ENCODE measurements around the gene ASTN2. TPM values are rescaled to one million over a fixed set of nuclear protein-coding genes. Genes with fewer than 3 reads are reported as not detected.

The ASTN2 gene
- total RNA-seq, 4 donors from 2014 or later: 3.0 to 7.0 (median 5.2) TPM

GRCh38 chr9:116436121-116436520 lies 978.7 kb downstream of the ASTN2 start:
- intact Hi-C loops (cut with DNase I; ENCODE audit: low total_unique reads) (no loop called here), in situ Hi-C loops (cut with MboI; ENCODE audit: low pct_ligation_motif_present in 1 of 4, low pct_unique_long_range_greater_than_20kb in 1 of 4, low sequenced_read_pairs in 3 of 4) (no loop called here)
- no peaks in the 10 kb centered on the region for H3K4me1 ChIP-seq
- H3K27ac ChIP-seq: no peak overlapping the region
- WGBS, 2 donors (ENCODE audit: low coverage in 1 of 2): 67 to 88% methylated on average over 1 of the region's 1 CpG
- no peaks in the 10 kb centered on the region for H3K9me3 ChIP-seq
- TF ChIP-seq CTCF (IDR thresholded peaks at IDR 0.05): no peak
- no peak for TF ChIP-seq EP300 (IDR thresholded peaks at IDR 0.05; ENCODE audit: low read depth)
- H3K36me3 ChIP-seq: no peaks in the 10 kb centered on the region
- no peak for DNase-seq
- no peak overlapping the region for H3K4me3 ChIP-seq
- H3K27me3 ChIP-seq: no peaks in the 10 kb centered on the region

- WGBS, 2 donors (ENCODE audit: low coverage in 1 of 2): 75% methylated on average over 3 of the region's 4 CpGs; no CpG with 5 or more reads in 1 of the 2 donors
- no peak for DNase-seq
Observed at GRCh38 chr9:116435706-116436105, 979.2 kb downstream of the ASTN2 start.

GRCh38 chr9:116434314-116434713 lies 980.5 kb downstream of the ASTN2 start:
- in situ Hi-C loops (cut with MboI; ENCODE audit: low pct_ligation_motif_present in 1 of 4, low pct_unique_long_range_greater_than_20kb in 1 of 4, low sequenced_read_pairs in 3 of 4) (no loop called here), intact Hi-C loops (cut with DNase I; ENCODE audit: low total_unique reads) (no loop called here)
- Histone ChIP-seq H3K4me1 (no peaks in the 10 kb centered on the region), H3K9me3 (no peaks in the 10 kb centered on the region), H3K4me3 (no peak overlapping the region), H3K36me3 (no peaks in the 10 kb centered on the region), H3K27me3 (no peaks in the 10 kb centered on the region), H3K27ac (no peak overlapping the region)
- no peak for TF ChIP-seq POLR2AphosphoS5 (IDR thresholded peaks at IDR 0.05)
- WGBS, 2 donors (ENCODE audit: low coverage in 1 of 2): 50 to 73% methylated on average over 1 to 4 of the region's 4 CpGs
- DNase-seq: no peak

More at GRCh38 chr9:116435706-116436105, 979.2 kb downstream of the ASTN2 start:
- Histone ChIP-seq H3K27ac (no peak overlapping the region), H3K36me3 (no peaks in the 10 kb centered on the region), H3K4me3 (no peak overlapping the region), H3K27me3 (no peaks in the 10 kb centered on the region), H3K4me1 (no peaks in the 10 kb centered on the region), H3K9me3 (no peaks in the 10 kb centered on the region)
- in situ Hi-C loops (cut with MboI; ENCODE audit: low pct_ligation_motif_present in 1 of 4, low pct_unique_long_range_greater_than_20kb in 1 of 4, low sequenced_read_pairs in 3 of 4) (no loop called here), intact Hi-C loops (cut with DNase I; ENCODE audit: low total_unique reads) (no loop called here)
- TF ChIP-seq POLR2A (IDR thresholded peaks at IDR 0.05) (no peak), CTCF (IDR thresholded peaks at IDR 0.05) (no peak), EP300 (IDR thresholded peaks at IDR 0.05; ENCODE audit: low read depth) (no peak), POLR2AphosphoS5 (IDR thresholded peaks at IDR 0.05) (no peak)

- no peak for DNase-seq
- 81 to 88% methylated on average over 1 of the region's 1 CpG for WGBS, 2 donors (ENCODE audit: low coverage in 1 of 2)
- in situ Hi-C loops (cut with MboI; ENCODE audit: low pct_ligation_motif_present in 1 of 4, low pct_unique_long_range_greater_than_20kb in 1 of 4, low sequenced_read_pairs in 3 of 4): no loop called here
- Histone ChIP-seq H3K27ac (no peak overlapping the region), H3K9me3 (no peaks in the 10 kb centered on the region), H3K4me3 (no peak overlapping the region), H3K27me3 (no peaks in the 10 kb centered on the region), H3K36me3 (no peaks in the 10 kb centered on the region), H3K4me1 (no peaks in the 10 kb centered on the region)
- TF ChIP-seq EP300 (IDR thresholded peaks at IDR 0.05; ENCODE audit: low read depth) (no peak), POLR2AphosphoS5 (IDR thresholded peaks at IDR 0.05) (no peak), POLR2A (IDR thresholded peaks at IDR 0.05) (no peak), CTCF (IDR thresholded peaks at IDR 0.05) (no peak)
- intact Hi-C loops (cut with DNase I; ENCODE audit: low total_unique reads): no loop called here
Observed at GRCh38 chr9:116432051-116432450, 982.8 kb downstream of the ASTN2 start.

GRCh38 chr9:116430849-116431248 lies 984.0 kb downstream of the ASTN2 start:
- H3K27ac ChIP-seq: no peak overlapping the region
- H3K27me3 ChIP-seq: no peaks in the 10 kb centered on the region
- in situ Hi-C loops (cut with MboI; ENCODE audit: low pct_ligation_motif_present in 1 of 4, low pct_unique_long_range_greater_than_20kb in 1 of 4, low sequenced_read_pairs in 3 of 4): no loop called here
- intact Hi-C loops (cut with DNase I; ENCODE audit: low total_unique reads): no loop called here
- H3K36me3 ChIP-seq: no peaks in the 10 kb centered on the region
- no peaks in the 10 kb centered on the region for H3K9me3 ChIP-seq
- no peak for DNase-seq
- no peaks in the 10 kb centered on the region for H3K4me1 ChIP-seq
- no peak overlapping the region for H3K4me3 ChIP-seq
- 90 to 100% methylated on average over 2 to 3 of the region's 3 CpGs for WGBS, 2 donors (ENCODE audit: low coverage in 1 of 2)
- TF ChIP-seq EP300 (IDR thresholded peaks at IDR 0.05; ENCODE audit: low read depth) (no peak), POLR2AphosphoS5 (IDR thresholded peaks at IDR 0.05) (no peak), POLR2A (IDR thresholded peaks at IDR 0.05) (no peak), CTCF (IDR thresholded peaks at IDR 0.05) (no peak)

Measured in transverse colon (tissue), 4 donors.